Lower leg skin (tissue), 4 donors: ENCODE results near the gene KIF13A. TPM values are rescaled to one million over a fixed set of nuclear protein-coding genes. Genes with fewer than 3 reads are reported as not detected.

Experiments
- DNase-seq, 2 donors: peaks; one replicate each; pipeline ENCODE4 v3.0.0-alpha.2; 2019; ENCODE audit warnings: low spot score in 2 of 2
- H3K4me3 ChIP-seq: fragments of 200-600 bp; sonication (generic); 2 replicates; pipeline ENCODE4 v1.5.1; 2017; ENCODE audit warnings: mild to moderate bottlenecking, low read depth; ENCODE audit not compliant: poor library complexity, severe bottlenecking
- POLR2A ChIP-seq, 2 donors: fragments of 450-650 bp; IDR thresholded peaks; one replicate each; pipeline ENCODE4 v1.6.1; 2016 to 2017; ENCODE audit warnings: antibody characterized with exemption in 2 of 2, mild to moderate bottlenecking in 1 of 2, moderate library complexity in 1 of 2
- WGBS, 2 donors: methylation state at CpG; one replicate each; pipeline ENCODE4 v1.1.5; 2018; 5-methylcytosine and 5-hydroxymethylcytosine counted together
- intact Hi-C: fragments of 100-400 bp; cut with DNase I; formaldehyde crosslinking; loops from one replicate; pipeline ENCODE4 v1.15.0; 2023; ENCODE audit warnings: low total_unique reads
- total RNA-seq, 4 donors: library from RNA; depleted of rRNA; stranded (reverse); fragments of >200 nt; gene quantifications; one replicate each; pipeline ENCODE4 v1.1.0, GENCODE V29; 2016
- TF ChIP-seq, protein P1 (sequence below), 3 donors: fragments of 450-650 bp; IDR thresholded peaks; one replicate each; pipeline ENCODE4 v1.5.1; 2016; ENCODE audit warnings: antibody characterized with exemption in 3 of 3, mild to moderate bottlenecking in 3 of 3, moderate library complexity in 2 of 3

The KIF13A gene
- total RNA-seq, 4 donors from 2014 or later = 54.4 to 88.5 (median 60.6) TPM

DNA sequence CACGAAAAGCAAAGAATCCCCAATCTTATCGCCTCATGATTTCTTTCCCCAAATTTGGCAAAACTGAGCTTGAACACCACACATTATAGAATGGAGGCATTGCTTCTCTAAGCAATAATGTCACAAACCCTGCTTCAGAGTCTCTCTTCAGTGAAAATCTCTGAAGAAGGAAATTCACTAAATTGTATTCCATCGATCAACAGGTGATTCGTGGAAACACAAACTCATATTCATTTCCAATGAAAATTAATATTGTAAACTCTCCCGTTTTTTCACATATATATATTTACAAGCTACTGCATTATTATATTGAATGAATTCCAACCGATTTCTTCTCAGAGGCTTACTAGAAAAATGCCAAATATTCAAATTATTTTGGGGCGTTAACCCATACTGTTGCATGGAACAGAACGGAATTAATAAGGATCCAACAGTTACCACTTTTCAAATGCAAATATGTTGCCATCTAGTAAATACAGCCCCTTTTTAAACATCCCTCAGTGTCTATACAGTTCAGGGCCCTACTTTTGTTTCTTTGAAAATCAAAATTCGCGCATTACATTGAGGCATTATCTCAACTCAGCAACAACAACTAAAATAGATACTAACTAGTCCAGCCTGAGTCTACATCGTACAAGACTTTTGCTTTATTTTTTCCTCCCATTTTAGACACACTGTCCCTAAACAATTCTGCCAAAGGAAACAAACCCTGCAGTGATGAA, 1.3 kb downstream of the KIF13A start:
- intact Hi-C loops = loop anchor here (10.0 kb wide), 1 partner anchor 151 kb away; no protein-coding TSS in a partner anchor
- H3K4me3 ChIP-seq = peak overlapping the region; percentile 56
- 19 to 23% methylated on average over 11 of the region's 11 CpGs for WGBS, 2 donors
- TF ChIP-seq POLR2A (IDR thresholded peaks at IDR 0.05) = no peak
- TF ChIP-seq, protein P1, sequence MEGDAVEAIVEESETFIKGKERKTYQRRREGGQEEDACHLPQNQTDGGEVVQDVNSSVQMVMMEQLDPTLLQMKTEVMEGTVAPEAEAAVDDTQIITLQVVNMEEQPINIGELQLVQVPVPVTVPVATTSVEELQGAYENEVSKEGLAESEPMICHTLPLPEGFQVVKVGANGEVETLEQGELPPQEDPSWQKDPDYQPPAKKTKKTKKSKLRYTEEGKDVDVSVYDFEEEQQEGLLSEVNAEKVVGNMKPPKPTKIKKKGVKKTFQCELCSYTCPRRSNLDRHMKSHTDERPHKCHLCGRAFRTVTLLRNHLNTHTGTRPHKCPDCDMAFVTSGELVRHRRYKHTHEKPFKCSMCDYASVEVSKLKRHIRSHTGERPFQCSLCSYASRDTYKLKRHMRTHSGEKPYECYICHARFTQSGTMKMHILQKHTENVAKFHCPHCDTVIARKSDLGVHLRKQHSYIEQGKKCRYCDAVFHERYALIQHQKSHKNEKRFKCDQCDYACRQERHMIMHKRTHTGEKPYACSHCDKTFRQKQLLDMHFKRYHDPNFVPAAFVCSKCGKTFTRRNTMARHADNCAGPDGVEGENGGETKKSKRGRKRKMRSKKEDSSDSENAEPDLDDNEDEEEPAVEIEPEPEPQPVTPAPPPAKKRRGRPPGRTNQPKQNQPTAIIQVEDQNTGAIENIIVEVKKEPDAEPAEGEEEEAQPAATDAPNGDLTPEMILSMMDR (IDR thresholded peaks at IDR 0.05) = no peak
- no peak for DNase-seq

DNA sequence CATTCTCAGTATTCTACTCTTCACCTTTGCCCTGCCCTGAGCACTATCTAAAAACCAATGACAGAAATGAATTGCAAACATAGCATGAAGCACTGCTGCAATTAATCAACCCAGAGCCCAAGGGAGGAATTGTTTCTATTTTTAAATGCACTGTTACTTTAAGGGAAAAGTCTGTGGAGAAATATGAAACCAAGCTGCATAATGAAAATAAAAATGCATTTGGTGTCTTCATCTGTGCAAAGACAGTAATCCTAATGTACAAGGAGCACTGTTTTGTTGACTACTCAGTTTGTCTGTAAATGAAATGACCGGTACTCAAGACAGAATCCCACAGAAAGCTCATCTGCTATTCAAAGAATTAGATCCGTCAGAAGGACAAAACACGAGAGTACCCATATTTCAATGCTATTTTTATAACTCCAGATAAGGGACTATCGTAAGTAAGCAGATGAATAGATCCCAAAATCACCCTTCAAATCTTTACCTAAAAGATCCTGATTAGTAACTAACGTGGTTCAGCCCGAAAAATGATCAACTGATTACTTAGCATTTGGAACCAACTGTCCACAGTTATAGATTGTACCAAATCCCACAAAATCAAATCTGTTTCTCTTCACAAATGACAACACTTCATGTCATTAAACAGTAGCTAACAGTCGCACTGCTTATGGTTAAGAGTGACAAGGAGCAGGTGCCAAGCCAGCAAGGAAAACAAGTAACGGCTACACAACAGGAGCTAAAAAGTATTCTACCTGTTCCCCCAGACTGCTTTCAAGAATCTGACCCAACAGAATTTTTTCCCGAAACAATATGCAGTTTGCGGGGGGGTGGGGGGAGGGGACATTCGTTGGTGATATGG, 2.4 kb downstream of the KIF13A start:
- intact Hi-C loops = loop anchor here (10.0 kb wide), 1 partner anchor 150 kb away; no protein-coding TSS in a partner anchor
- no peak for DNase-seq
- 11 to 13% methylated on average over 11 of the region's 11 CpGs for WGBS, 2 donors
- H3K4me3 ChIP-seq = no peak overlapping the region
- no peak for TF ChIP-seq POLR2A (IDR thresholded peaks at IDR 0.05)
- TF ChIP-seq, protein P1 (IDR thresholded peaks at IDR 0.05) = no peak

DNA sequence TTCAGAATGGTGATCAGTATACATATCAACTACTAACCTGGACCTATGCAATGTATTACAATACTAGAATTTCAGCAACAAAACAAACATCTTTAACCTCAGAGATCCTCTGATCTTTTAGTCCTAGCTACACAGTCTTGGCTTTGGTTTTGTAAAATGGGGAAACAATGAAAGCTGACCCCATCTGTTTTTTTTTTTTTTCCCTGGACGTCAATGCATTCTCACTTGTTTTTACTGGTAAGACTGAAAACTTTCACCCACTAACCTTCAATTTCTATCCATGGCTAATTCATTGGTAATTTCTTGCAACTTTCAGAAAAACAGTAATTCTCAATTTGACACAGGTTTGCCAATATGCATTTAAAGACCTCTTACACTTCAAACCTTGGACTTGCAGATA, 3.0 kb downstream of the KIF13A start:
- intact Hi-C loops = loop anchor here (10.0 kb wide), 1 partner anchor 150 kb away; no protein-coding TSS in a partner anchor
- WGBS, 2 donors = 16 to 17% methylated on average over 1 of the region's 1 CpG
- TF ChIP-seq, protein P1 (IDR thresholded peaks at IDR 0.05) = no peak
- no peak for TF ChIP-seq POLR2A (IDR thresholded peaks at IDR 0.05)
- no peak overlapping the region for H3K4me3 ChIP-seq
- DNase-seq = no peak

DNA sequence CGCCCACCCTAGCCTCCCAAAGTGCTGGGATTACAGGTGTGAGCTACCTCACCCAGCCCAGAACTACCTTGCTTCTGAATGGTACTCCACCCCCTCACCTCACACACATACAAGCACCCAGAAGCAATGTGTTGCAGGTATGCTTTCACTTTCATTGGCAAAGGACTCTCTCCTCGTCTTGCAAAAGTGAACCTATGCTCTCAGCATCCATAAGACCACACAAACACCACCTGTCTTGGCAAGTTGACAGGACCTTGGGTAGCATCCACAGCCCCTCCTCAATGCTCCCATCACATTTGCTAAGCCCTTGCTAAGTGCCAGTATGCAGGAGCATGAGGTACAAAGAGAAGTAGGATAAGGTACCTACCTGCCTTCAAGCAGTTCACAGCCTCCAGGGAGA, 3.7 kb downstream of the KIF13A start:
- TF ChIP-seq, protein P1 (IDR thresholded peaks at IDR 0.05) = no peak
- TF ChIP-seq POLR2A (IDR thresholded peaks at IDR 0.05) = no peak
- H3K4me3 ChIP-seq = no peak overlapping the region
- WGBS, 2 donors = 59 to 63% methylated on average over 2 of the region's 2 CpGs
- DNase-seq = no peak
- intact Hi-C loops = loop anchor here (10.0 kb wide), 1 partner anchor 149 kb away; no protein-coding TSS in a partner anchor

DNA sequence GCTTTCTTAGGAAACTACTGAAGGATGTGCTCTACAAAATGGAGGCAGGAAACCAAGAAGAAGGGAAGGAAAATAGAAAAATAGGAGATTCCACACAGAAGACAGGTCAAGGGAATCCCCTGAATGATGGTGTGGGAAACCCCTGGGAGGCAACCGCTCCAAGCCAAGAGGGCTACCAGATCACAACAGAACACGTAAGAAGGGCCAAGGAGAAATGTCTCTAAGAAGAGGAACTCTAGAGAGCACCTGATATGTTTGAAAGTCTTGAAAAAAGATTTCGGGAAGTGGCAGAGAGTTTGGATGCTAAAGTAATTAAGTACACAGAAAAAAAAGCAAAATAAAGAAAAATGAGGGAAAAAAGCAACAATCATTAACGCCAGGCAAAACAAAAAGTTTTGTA, 7.1 kb downstream of the KIF13A start:
- intact Hi-C loops = loop anchor here (10.0 kb wide), 1 partner anchor 146 kb away; no protein-coding TSS in a partner anchor
- WGBS, 2 donors = 67 to 80% methylated on average over 4 of the region's 4 CpGs
- TF ChIP-seq, protein P1 (IDR thresholded peaks at IDR 0.05) = no peak
- TF ChIP-seq POLR2A (IDR thresholded peaks at IDR 0.05) = no peak
- no peak for DNase-seq
- no peak overlapping the region for H3K4me3 ChIP-seq
